OCI-LY7 (cell line): ENCODE results near the gene PLA2G3. TPM values are rescaled to one million over a fixed set of nuclear protein-coding genes. Genes with fewer than 3 reads are reported as not detected.

Source experiments
- BruUV-seq: library from RNA; stranded (reverse); fragments of 400-500 nt; replicated peaks from 2 replicates; lab custom pipeline; 2021; lab: Mats Ljungman, UMichigan
- CTCF ChIA-PET: fragments of 300-600 bp; sonication (Branson Sonifier 250); formaldehyde crosslinking; loops from one replicate; lab custom pipeline; 2022; ENCODE audit warnings: antibody characterized with exemption; ENCODE audit not compliant: unreplicated experiment; lab: Charles Lee
- POLR2A ChIA-PET: fragments of 300-600 bp; sonication (Branson Sonifier 250); formaldehyde crosslinking; loops from one replicate; lab custom pipeline; 2022; ENCODE audit warnings: antibody characterized with exemption; lab: Charles Lee
- DNase-seq: peaks from one replicate; pipeline ENCODE4 v3.0.0-alpha.2; 2015; ENCODE audit warnings: low spot score
- H2AFZ ChIP-seq: fragments of 200-600 bp; sonication (generic), shearing (Covaris generic); 2 replicates; pipeline ENCODE4 v1.6.1; 2014; ENCODE audit warnings: mild to moderate bottlenecking, antibody characterized with exemption, low read length, moderate library complexity
- H3K27ac ChIP-seq: fragments of 200-600 bp; sonication (generic); 2 replicates; pipeline ENCODE4 v1.5.1; 2014; ENCODE audit warnings: mixed run types, low read depth, mild to moderate bottlenecking, moderate library complexity, low read length, inconsistent platforms; ENCODE audit not compliant: poor library complexity, severe bottlenecking
- H3K36me3 ChIP-seq: fragments of 200-600 bp; sonication (generic); 2 replicates; pipeline ENCODE4 v1.6.1; 2014; ENCODE audit warnings: mild to moderate bottlenecking, antibody characterized with exemption, low read length, moderate library complexity, mixed read lengths; ENCODE audit not compliant: insufficient read depth
- H3K4me1 ChIP-seq: fragments of 200-600 bp; sonication (generic); 2 replicates; pipeline ENCODE4 v1.5.1; 2014; ENCODE audit warnings: mild to moderate bottlenecking, low read length; ENCODE audit not compliant: insufficient read depth, poor library complexity, severe bottlenecking
- H3K4me2 ChIP-seq: fragments of 200-600 bp; sonication (generic); 2 replicates; pipeline ENCODE4 v1.6.1; 2014; ENCODE audit warnings: mild to moderate bottlenecking, low read length
- H3K4me3 ChIP-seq: fragments of 200-600 bp; sonication (generic); 2 replicates; pipeline ENCODE4 v1.5.1; 2014; ENCODE audit warnings: mild to moderate bottlenecking, low read depth, low read length; ENCODE audit not compliant: poor library complexity, severe bottlenecking
- H3K79me2 ChIP-seq: fragments of 200-600 bp; sonication (generic); 2 replicates; pipeline ENCODE4 v1.6.1; 2016; ENCODE audit warnings: low read depth, mild to moderate bottlenecking, low read length, moderate library complexity, mixed read lengths; ENCODE audit not compliant: insufficient read depth
- H3K9me2 ChIP-seq: fragments of 200-600 bp; sonication (generic); 2 replicates; pipeline ENCODE4 v1.6.1; 2016; ENCODE audit warnings: mild to moderate bottlenecking, low read length, mixed read lengths; ENCODE audit not compliant: insufficient read depth
- H3K9me3 ChIP-seq: fragments of 200-600 bp; sonication (generic); 2 replicates; pipeline ENCODE4 v1.6.1; 2014; ENCODE audit warnings: mild to moderate bottlenecking, mixed run types, low read length, mixed read lengths
- H4K20me1 ChIP-seq: fragments of 200-600 bp; sonication (generic); 2 replicates; pipeline ENCODE4 v1.6.1; 2014; ENCODE audit warnings: mild to moderate bottlenecking, antibody characterized with exemption, low read length, moderate library complexity, mixed read lengths; ENCODE audit not compliant: insufficient read depth
- EZH2phosphoT487 ChIP-seq: fragments of 200-600 bp; sonication (generic); IDR thresholded peaks from 2 replicates; pipeline ENCODE4 v1.6.1; 2018; ENCODE audit warnings: low read depth, borderline replicate concordance, mild to moderate bottlenecking, mixed run types, antibody characterized with exemption, low read length, moderate library complexity, mixed read lengths
- intact Hi-C: fragments of 100-400 bp; cut with micrococcal nuclease; formaldehyde crosslinking; loops from one replicate; pipeline ENCODE4 v1.10.0; 2022; ENCODE audit not compliant: unreplicated experiment
- total RNA-seq, 2 experiments: library from RNA; depleted of rRNA in 1 of 2; stranded (reverse); fragments of >200 nt in 1 of 2; shearing (Covaris generic) in 1 of 2; gene quantifications; 2 replicates each; pipeline ENCODE4 v1.2.3, GENCODE V29; 2014 to 2022
- TF ChIP-seq, protein P1 (sequence below): fragments of 200-600 bp; sonication (generic); conservative IDR thresholded peaks from 2 replicates; pipeline ENCODE4 v1.5.1; 2014; ENCODE audit warnings: mild to moderate bottlenecking, antibody characterized with exemption, low read length, moderate library complexity, mixed read lengths

The PLA2G3 gene
- total RNA-seq, 2 experiments from 2014 or later = not detected

GRCh38 chr22:31154975-31155374 lies 14.7 kb upstream of the PLA2G3 start:
- Histone ChIP-seq H4K20me1 (no peaks in the 10 kb centered on the region), H3K36me3 (no peaks in the 10 kb centered on the region), H3K4me2 (no peak overlapping the region), H3K9me2 (no peaks in the 10 kb centered on the region), H2AFZ (no peak overlapping the region), H3K4me3 (no peak overlapping the region), H3K79me2 (no peaks in the 10 kb centered on the region), H3K9me3 (no peaks in the 10 kb centered on the region; the same call in 1 of the 2 replicates), H3K27ac (no peak overlapping the region), H3K4me1 (no peaks in the 10 kb centered on the region)
- CTCF ChIA-PET = interaction anchor here (0.5 kb wide), 1 partner anchor 27 kb away, joined by 10 read pairs; no protein-coding TSS in a partner anchor
- no TSS peak for BruUV-seq
- no peak for TF ChIP-seq EZH2phosphoT487
- TF ChIP-seq, protein P1, sequence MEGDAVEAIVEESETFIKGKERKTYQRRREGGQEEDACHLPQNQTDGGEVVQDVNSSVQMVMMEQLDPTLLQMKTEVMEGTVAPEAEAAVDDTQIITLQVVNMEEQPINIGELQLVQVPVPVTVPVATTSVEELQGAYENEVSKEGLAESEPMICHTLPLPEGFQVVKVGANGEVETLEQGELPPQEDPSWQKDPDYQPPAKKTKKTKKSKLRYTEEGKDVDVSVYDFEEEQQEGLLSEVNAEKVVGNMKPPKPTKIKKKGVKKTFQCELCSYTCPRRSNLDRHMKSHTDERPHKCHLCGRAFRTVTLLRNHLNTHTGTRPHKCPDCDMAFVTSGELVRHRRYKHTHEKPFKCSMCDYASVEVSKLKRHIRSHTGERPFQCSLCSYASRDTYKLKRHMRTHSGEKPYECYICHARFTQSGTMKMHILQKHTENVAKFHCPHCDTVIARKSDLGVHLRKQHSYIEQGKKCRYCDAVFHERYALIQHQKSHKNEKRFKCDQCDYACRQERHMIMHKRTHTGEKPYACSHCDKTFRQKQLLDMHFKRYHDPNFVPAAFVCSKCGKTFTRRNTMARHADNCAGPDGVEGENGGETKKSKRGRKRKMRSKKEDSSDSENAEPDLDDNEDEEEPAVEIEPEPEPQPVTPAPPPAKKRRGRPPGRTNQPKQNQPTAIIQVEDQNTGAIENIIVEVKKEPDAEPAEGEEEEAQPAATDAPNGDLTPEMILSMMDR = no peak
- intact Hi-C loops = no loop called here
- no peak for DNase-seq
- POLR2A ChIA-PET = no interaction called here

- H4K20me1 ChIP-seq = no peaks in the 10 kb centered on the region
- H3K9me3 ChIP-seq = no peaks in the 10 kb centered on the region
- no peak overlapping the region for H3K27ac ChIP-seq
- no peaks in the 10 kb centered on the region for H3K4me1 ChIP-seq
- no TSS peak for BruUV-seq
- intact Hi-C loops = no loop called here
- no peak overlapping the region for H3K4me2 ChIP-seq
- no peaks in the 10 kb centered on the region for H3K79me2 ChIP-seq
- TF ChIP-seq, protein P1 = no peak
- no peak for TF ChIP-seq EZH2phosphoT487
- no peak overlapping the region for H2AFZ ChIP-seq
- H3K36me3 ChIP-seq = no peaks in the 10 kb centered on the region
- no peak overlapping the region for H3K4me3 ChIP-seq
- ChIA-PET CTCF (no interaction called here), POLR2A (interaction anchor here (0.7 kb wide), 1 partner anchor 513 kb away, joined by 3 read pairs; no protein-coding TSS in a partner anchor)
- H3K9me2 ChIP-seq = no peaks in the 10 kb centered on the region
- no peak for DNase-seq
Observed at GRCh38 chr22:31153357-31153756, 13.0 kb upstream of the PLA2G3 start.

DNA sequence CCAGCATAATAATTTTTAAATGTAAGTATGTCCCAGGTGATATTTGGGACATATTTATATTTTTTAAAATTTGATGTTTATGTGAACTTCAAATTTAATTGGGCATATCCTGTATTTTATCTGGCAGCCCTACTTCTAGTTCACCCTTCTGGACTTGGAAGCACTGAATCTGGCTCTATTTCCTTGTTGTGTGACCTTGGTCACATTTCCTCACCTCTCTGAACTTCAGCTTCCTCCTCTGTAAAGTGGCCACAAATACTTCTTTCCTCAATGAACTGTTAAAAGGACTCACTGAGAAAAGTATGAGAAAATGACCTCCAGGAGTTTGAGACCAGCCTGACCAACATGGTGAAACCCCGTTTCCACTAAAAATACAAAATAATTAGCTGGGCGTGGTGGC lies 11.6 kb upstream of the PLA2G3 start:
- DNase-seq = no peak
- ChIA-PET CTCF (no interaction called here), POLR2A (interaction anchor here (0.6 kb wide), 1 partner anchor 559 kb away, joined by 4 read pairs; no protein-coding TSS in a partner anchor)
- H3K36me3 ChIP-seq = no peaks in the 10 kb centered on the region
- no peak overlapping the region for H2AFZ ChIP-seq
- no peak for TF ChIP-seq EZH2phosphoT487
- TF ChIP-seq, protein P1 = no peak
- no peak overlapping the region for H3K4me2 ChIP-seq
- no peaks in the 10 kb centered on the region for H3K9me2 ChIP-seq
- no peak overlapping the region for H3K4me3 ChIP-seq
- no peaks in the 10 kb centered on the region for H3K79me2 ChIP-seq
- intact Hi-C loops = no loop called here
- H3K4me1 ChIP-seq = no peaks in the 10 kb centered on the region
- no peak overlapping the region for H3K27ac ChIP-seq
- no peaks in the 10 kb centered on the region for H4K20me1 ChIP-seq
- peaks cover 8% of the 10 kb centered on the region for H3K9me3 ChIP-seq
- BruUV-seq = no TSS peak
